B cell (primary cell): ENCODE results near the gene PALD1. TPM values are rescaled to one million over a fixed set of nuclear protein-coding genes. Genes with fewer than 3 reads are reported as not detected.
"Not testable (repeated sequence)": the region's sequence is repeated elsewhere in the genome, so short reads cannot be mapped to it uniquely, and the experiment has no call there.

Experiments
- ATAC-seq: fragments of 200-7000 bp; cut with Tn5 transposase; one replicate; pipeline ENCODE4 v1.10.0; 2021; ENCODE audit warnings: low read depth, mild to moderate bottlenecking, moderate number of reproducible peaks, moderate library complexity
- CTCF ChIA-PET: fragments of 350-600 bp; sonication (Branson Sonifier 250); formaldehyde crosslinking; loops from one replicate; lab custom pipeline; 2021; ENCODE audit warnings: antibody characterized with exemption, inconsistent platforms; lab: Charles Lee
- POLR2A ChIA-PET: fragments of 350-600 bp; sonication (Branson Sonifier 250); formaldehyde crosslinking; loops from one replicate; lab custom pipeline; 2021; ENCODE audit warnings: antibody characterized with exemption; lab: Charles Lee
- DNase-seq: peaks from one replicate; pipeline ENCODE4 v3.0.0; 2013
- H2AFZ ChIP-seq: 2 replicates; pipeline ENCODE4 v1.6.1; 2012; ENCODE audit warnings: mild to moderate bottlenecking, low read depth, low read length; ENCODE audit not compliant: insufficient read depth, poor library complexity, severe bottlenecking
- H3K27ac ChIP-seq, 2 donors: 1 replicate in 1 of 2; 2 replicates in 1 of 2; pipeline ENCODE4 v1.5.1; 2012 to 2013; ENCODE audit warnings: low read length in 2 of 2, mild to moderate bottlenecking in 2 of 2, moderate library complexity in 1 of 2
- H3K27me3 ChIP-seq, 4 experiments: fragments of 200-600 bp in 1 of 4; sonication (generic) in 1 of 4; replicated peaks in 1 of 4; 1 replicate in 2 of 4; 2 replicates in 2 of 4; pipeline versions ENCODE4 v1.6.1 to v1.7.0; 2013 to 2016; ENCODE audit warnings: low read length in 3 of 4, mild to moderate bottlenecking in 2 of 4, mixed read lengths in 1 of 4, moderate library complexity in 1 of 4; ENCODE audit not compliant: insufficient read depth in 4 of 4, control insufficient read depth in 3 of 4; ENCODE audit errors: control extremely low read depth in 1 of 4
- H3K36me3 ChIP-seq, 2 experiments: replicated peaks in 1 of 2; 1 replicate in 1 of 2; 2 replicates in 1 of 2; pipeline versions ENCODE4 v1.6.1 to v1.7.1; 2013; ENCODE audit warnings: low read length in 1 of 2; ENCODE audit not compliant: insufficient read depth in 2 of 2, control insufficient read depth in 1 of 2; ENCODE audit errors: control extremely low read depth in 1 of 2, extremely low read depth in 1 of 2
- H3K4me1 ChIP-seq, 2 donors: fragments of 200-600 bp in 1 of 2; sonication (generic) in 1 of 2; 1 replicate in 1 of 2; 2 replicates in 1 of 2; pipeline versions ENCODE4 v1.5.1 to v1.6.1; 2013 to 2017; ENCODE audit warnings: low read length in 2 of 2; ENCODE audit not compliant: control insufficient read depth in 2 of 2, insufficient read depth in 2 of 2
- H3K4me2 ChIP-seq: replicated peaks from 2 replicates; pipeline ENCODE3; 2012; ENCODE audit warnings: mild to moderate bottlenecking, low read depth, low read length; ENCODE audit not compliant: poor library complexity, severe bottlenecking
- H3K4me3 ChIP-seq, 5 experiments: fragments of 200-600 bp in 1 of 5; sonication (generic) in 1 of 5; 1 replicate in 3 of 5; 2 replicates in 2 of 5; pipeline versions ENCODE4 v1.5.1 to v1.7.0; 2011 to 2016; ENCODE audit warnings: low read length in 4 of 5, mild to moderate bottlenecking in 4 of 5, low read depth in 2 of 5, control low read depth in 1 of 5, moderate library complexity in 1 of 5; ENCODE audit not compliant: insufficient read depth in 1 of 5; ENCODE audit errors: control extremely low read depth in 1 of 5, extremely low read depth in 1 of 5
- H3K79me2 ChIP-seq: fragments of 200-600 bp; sonication (generic); one replicate; pipeline ENCODE4 v1.6.0; 2016; ENCODE audit warnings: low read length; ENCODE audit not compliant: control insufficient read depth, insufficient read depth
- H3K9ac ChIP-seq: fragments of 200-600 bp; sonication (generic); 2 replicates; pipeline ENCODE4 v1.6.1; 2017; ENCODE audit warnings: mild to moderate bottlenecking, low read length, moderate library complexity
- H3K9me3 ChIP-seq, 3 donors: one replicate each; pipeline versions ENCODE4 v1.6.1 to v1.7.1; 2013; ENCODE audit warnings: low read length in 2 of 3; ENCODE audit not compliant: control insufficient read depth in 2 of 3, insufficient read depth in 1 of 3; ENCODE audit errors: control extremely low read depth in 1 of 3
- H4K20me1 ChIP-seq: 2 replicates; pipeline ENCODE4 v1.6.0; 2012; ENCODE audit warnings: mild to moderate bottlenecking, low read length; ENCODE audit not compliant: insufficient read depth, control insufficient read depth, poor library complexity, severe bottlenecking
- H3K27ac Mint-ChIP-seq: one replicate; pipeline ENCODE4 v1.8.0; 2021; ENCODE audit warnings: mixed read lengths
- H3K27me3 Mint-ChIP-seq: one replicate; pipeline ENCODE4 v1.8.0; 2021; ENCODE audit warnings: mixed read lengths
- H3K4me1 Mint-ChIP-seq: one replicate; pipeline ENCODE4 v1.8.0; 2021; ENCODE audit warnings: mixed read lengths
- H3K4me3 Mint-ChIP-seq: one replicate; pipeline ENCODE4 v1.8.0; 2021; ENCODE audit warnings: mixed read lengths
- H3K9me3 Mint-ChIP-seq: one replicate; pipeline ENCODE4 v1.8.0; 2022; ENCODE audit warnings: mixed read lengths; ENCODE audit not compliant: insufficient read depth
- CTCF ChIP-seq: fragments of 200-600 bp; IDR thresholded peaks from one replicate; pipeline ENCODE4 v1.8.0; 2022; ENCODE audit warnings: antibody characterized with exemption, mild to moderate bottlenecking
- EZH2 ChIP-seq: IDR thresholded peaks from 2 replicates; pipeline ENCODE4 v1.6.1; 2012; ENCODE audit warnings: borderline replicate concordance, low read depth, mild to moderate bottlenecking, moderate library complexity, low read length; ENCODE audit not compliant: insufficient read depth, poor library complexity, severe bottlenecking
- WGBS: methylation state at CpG from one replicate; pipeline ENCODE4 v1.1.5; 2013; ENCODE audit warnings: missing lambda C conversion rate; ENCODE audit not compliant: insufficient coverage; 5-methylcytosine and 5-hydroxymethylcytosine counted together
- intact Hi-C: fragments of 100-400 bp; cut with micrococcal nuclease; formaldehyde crosslinking; loops from one replicate; pipeline ENCODE4 v1.10.0; 2022
- polyA plus RNA-seq: library from polyadenylated mRNA; depleted of rRNA; stranded (reverse); fragments of >200 nt; gene quantifications from 2 replicates; pipeline ENCODE4 v1.2.3, GENCODE V29; 2012
- total RNA-seq, 2 donors: library from RNA; stranded (reverse); fragments of 120-200 nt in 1 of 2; gene quantifications; 1 replicate in 1 of 2; 2 replicates in 1 of 2; pipeline versions ENCODE4 v1.2.3 to v1.2.4, GENCODE V29; 2013 to 2022

The PALD1 gene
- total and polyA plus RNA-seq, 2 donors (not counting 1 experiment from before 2014, with no cell fraction given), result 2.2 to 2.8 TPM

GRCh38 chr10:70607936-70608335 is 129.4 kb downstream of the PALD1 start:
- CTCF ChIA-PET, result no interaction called here
- Histone ChIP-seq H4K20me1 (no peaks in the 10 kb centered on the region), H3K36me3 (no peaks in the 10 kb centered on the region), H3K27me3 (peaks cover 0 to 4% (median 0%) of the 10 kb centered on the region in 4 experiments), H3K4me2 (no peak overlapping the region), H3K9me3 (no peaks in the 10 kb centered on the region), H3K4me3 (no peak overlapping the region), H2AFZ (no peak overlapping the region), H3K9ac (no peak overlapping the region), H3K27ac (no peak overlapping the region), H3K79me2 (no peaks in the 10 kb centered on the region), H3K4me1 (no peaks in the 10 kb centered on the region)
- 71% methylated on average over 1 of the region's 4 CpGs for WGBS
- H3K27me3 Mint-ChIP-seq, result no peaks in the 10 kb centered on the region
- H3K27ac Mint-ChIP-seq, result no peak overlapping the region
- ATAC-seq (no peak), DNase-seq (no peak)
- no peak overlapping the region for H3K4me3 Mint-ChIP-seq
- H3K4me1 Mint-ChIP-seq, result no peaks in the 10 kb centered on the region
- POLR2A ChIA-PET, result no interaction called here
- no peaks in the 10 kb centered on the region for H3K9me3 Mint-ChIP-seq
- intact Hi-C loops, result no loop called here
- no peak for TF ChIP-seq CTCF

- no peak overlapping the region for H3K4me3 ChIP-seq
- no peak overlapping the region for H2AFZ ChIP-seq
- no peak overlapping the region for H3K4me3 Mint-ChIP-seq
- no peak overlapping the region for H3K4me2 ChIP-seq
- H3K27me3 ChIP-seq, result peaks cover 0 to 8% (median 0%) of the 10 kb centered on the region in 4 experiments
- no peak overlapping the region for H3K27ac ChIP-seq
- ChIA-PET CTCF (no interaction called here), POLR2A (no interaction called here)
- no peaks in the 10 kb centered on the region for H3K4me1 Mint-ChIP-seq
- no peaks in the 10 kb centered on the region for H3K36me3 ChIP-seq
- H3K9me3 ChIP-seq, result no peaks in the 10 kb centered on the region
- TF ChIP-seq EZH2 (no peak), CTCF (no peak)
- H4K20me1 ChIP-seq, result no peaks in the 10 kb centered on the region
- no peak for ATAC-seq
- peaks cover 36% of the 10 kb centered on the region for H3K27me3 Mint-ChIP-seq
- no peak for DNase-seq
- H3K79me2 ChIP-seq, result no peaks in the 10 kb centered on the region
- WGBS, result 83% methylated on average over 1 of the region's 2 CpGs
- H3K4me1 ChIP-seq, result no peaks in the 10 kb centered on the region
- H3K9me3 Mint-ChIP-seq, result peaks cover 3% of the 10 kb centered on the region
- H3K27ac Mint-ChIP-seq, result no peak overlapping the region
- intact Hi-C loops, result no loop called here
- no peak overlapping the region for H3K9ac ChIP-seq
Measured at GRCh38 chr10:70613941-70614340, 135.4 kb downstream of the PALD1 start.

- H3K4me1 ChIP-seq, POLR2A ChIA-PET: not testable (repeated sequence)
Measured at GRCh38 chr10:70614364-70614763, 135.8 kb downstream of the PALD1 start.

More at GRCh38 chr10:70614364-70614763, 135.8 kb downstream of the PALD1 start:
- ATAC-seq, H2AFZ ChIP-seq, H3K9ac ChIP-seq, H3K4me1 Mint-ChIP-seq, H3K36me3 ChIP-seq, H3K27ac Mint-ChIP-seq, H3K4me2 ChIP-seq, H3K27ac ChIP-seq, H3K4me3 Mint-ChIP-seq, CTCF ChIA-PET, H3K9me3 ChIP-seq, H3K79me2 ChIP-seq, H3K27me3 ChIP-seq, DNase-seq, H3K4me3 ChIP-seq, H4K20me1 ChIP-seq, intact Hi-C loops, H3K9me3 Mint-ChIP-seq: not testable (repeated sequence)
- whole genome bisulfite sequencing, result 100% methylated on average over 1 of the region's 3 CpGs
- peaks cover 37% of the 10 kb centered on the region for H3K27me3 Mint-ChIP-seq
